GM10266 (cell line): Measurements from ENCODE around the gene TARS2.

Experiments
- DNase-seq: peaks from one replicate; pipeline ENCODE4 v3.0.0; 2012; ENCODE audit errors: extremely low spot score
- CTCF ChIP-seq: IDR thresholded peaks from 2 replicates; pipeline ENCODE4 v1.5.1; 2012; ENCODE audit warnings: mild to moderate bottlenecking, low read depth; ENCODE audit not compliant: control insufficient read depth, insufficient read depth; ENCODE audit errors: missing control alignments

TARS2 gene

GRCh38 chr1:150514913-150515327, 27.7 kb downstream of the TARS2 start:
- DNase-seq = no peak
- TF ChIP-seq CTCF = no peak

- TF ChIP-seq CTCF = no peak
- DNase-seq = peak; percentile 96
Measured at GRCh38 chr1:150515328-150516049, 28.3 kb downstream of the TARS2 start, which contains the start of gene FALEC. Gene FALEC (plus strand): TSS chr1:150515752.

GRCh38 chr1:150516050-150516591, 28.9 kb downstream of the TARS2 start:
- no peak for TF ChIP-seq CTCF

GRCh38 chr1:150516616-150517015, 29.4 kb downstream of the TARS2 start:
- peak; percentile 50 for TF ChIP-seq CTCF
- DNase-seq = peak; percentile 45

More at GRCh38 chr1:150516050-150516591, 28.9 kb downstream of the TARS2 start:
- DNase-seq = no peak

GRCh38 chr1:150521196-150521968, 34.2 kb downstream of the TARS2 start:
- TF ChIP-seq CTCF = no peak
- DNase-seq = no peak

- no peak for DNase-seq
- no peak for TF ChIP-seq CTCF
Measured at GRCh38 chr1:150525348-150525747, 38.1 kb downstream of the TARS2 start.
